Measurements from ENCODE around the gene POLL. TPM values are rescaled to one million over a fixed set of nuclear protein-coding genes. Genes with fewer than 3 reads are reported as not detected.

POLL gene
- total RNA-seq, 3 donors from 2014 or later (not counting 1 experiment from before 2014, with no cell fraction given), result 22.8 to 31.4 (median 26.1) TPM

DNA sequence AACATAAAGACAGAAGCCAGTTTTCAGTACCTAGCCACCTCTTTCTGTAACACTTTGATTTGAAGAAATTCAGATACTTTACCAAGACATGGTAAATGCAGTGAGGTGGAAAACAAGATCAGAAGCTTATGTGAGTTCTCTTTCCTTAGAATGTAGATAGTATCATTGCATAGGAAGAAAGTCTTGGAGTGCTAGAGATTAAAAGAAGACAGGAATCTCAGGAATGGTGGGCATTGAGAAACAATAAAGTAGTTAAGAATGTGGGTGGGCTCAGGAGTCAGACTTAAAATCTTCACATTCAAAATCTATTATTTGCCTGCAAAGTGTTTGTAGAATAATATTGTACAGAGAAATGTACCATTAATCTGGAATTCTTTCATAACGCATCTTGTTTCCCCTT, 58.9 kb downstream of the POLL start:
- no peaks in the 10 kb centered on the region for H3K4me1 Mint-ChIP-seq
- no peak overlapping the region for H3K27ac Mint-ChIP-seq
- H3K4me3 Mint-ChIP-seq, result no peak overlapping the region
- DNase-seq (no peak), ATAC-seq (no peak)
- intact Hi-C loops (cut with micrococcal nuclease), result no loop called here
- H3K36me3 Mint-ChIP-seq, result no peaks in the 10 kb centered on the region
- no peaks in the 10 kb centered on the region for H3K27me3 Mint-ChIP-seq (ENCODE audit: low read depth in 2 of 2)
- peaks cover 19% of the 10 kb centered on the region for H3K36me3 ChIP-seq (ENCODE audit: control insufficient read depth, insufficient read depth, low read length)
- no peaks in the 10 kb centered on the region for H3K9me3 Mint-ChIP-seq
- no peaks in the 10 kb centered on the region for H3K4me1 ChIP-seq (ENCODE audit: control insufficient read depth, insufficient read depth, low read length)
- H3K4me3 ChIP-seq (ENCODE audit: low read length), result no peak overlapping the region
- H3K27ac ChIP-seq (ENCODE audit: low read length), result no peak overlapping the region
- TF ChIP-seq, protein P1, sequence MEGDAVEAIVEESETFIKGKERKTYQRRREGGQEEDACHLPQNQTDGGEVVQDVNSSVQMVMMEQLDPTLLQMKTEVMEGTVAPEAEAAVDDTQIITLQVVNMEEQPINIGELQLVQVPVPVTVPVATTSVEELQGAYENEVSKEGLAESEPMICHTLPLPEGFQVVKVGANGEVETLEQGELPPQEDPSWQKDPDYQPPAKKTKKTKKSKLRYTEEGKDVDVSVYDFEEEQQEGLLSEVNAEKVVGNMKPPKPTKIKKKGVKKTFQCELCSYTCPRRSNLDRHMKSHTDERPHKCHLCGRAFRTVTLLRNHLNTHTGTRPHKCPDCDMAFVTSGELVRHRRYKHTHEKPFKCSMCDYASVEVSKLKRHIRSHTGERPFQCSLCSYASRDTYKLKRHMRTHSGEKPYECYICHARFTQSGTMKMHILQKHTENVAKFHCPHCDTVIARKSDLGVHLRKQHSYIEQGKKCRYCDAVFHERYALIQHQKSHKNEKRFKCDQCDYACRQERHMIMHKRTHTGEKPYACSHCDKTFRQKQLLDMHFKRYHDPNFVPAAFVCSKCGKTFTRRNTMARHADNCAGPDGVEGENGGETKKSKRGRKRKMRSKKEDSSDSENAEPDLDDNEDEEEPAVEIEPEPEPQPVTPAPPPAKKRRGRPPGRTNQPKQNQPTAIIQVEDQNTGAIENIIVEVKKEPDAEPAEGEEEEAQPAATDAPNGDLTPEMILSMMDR (IDR thresholded peaks at IDR 0.05), result no peak
- WGBS (ENCODE audit: insufficient coverage), result no CpG with 5 or more reads among the region's 1 CpG
- no peaks in the 10 kb centered on the region for H3K9me3 ChIP-seq (ENCODE audit: control insufficient read depth, insufficient read depth, low read length)
- H3K27me3 ChIP-seq (ENCODE audit: control insufficient read depth, insufficient read depth, low read length), result no peaks in the 10 kb centered on the region

Other genes with a start within 250 kb of the POLL start
- 10 to 100 TPM; 13.5 to 22.8 (median 15.2) TPM for gene BTRC, start 234.1 kb downstream of the POLL start, total RNA-seq
- 1 to 10 TPM in 1 of 3 donors, under 1 TPM in 2; 0.72 to 1.0 (median 0.83) TPM for gene DPCD, start 64 bp upstream of the POLL start, total RNA-seq
- gene FBXW4, start 106.9 kb upstream of the POLL start, total RNA-seq, result 100 to 1,000 TPM in 1 of 3 donors, 10 to 100 TPM in 2; 85.9 to 106 (median 91.9) TPM
- gene FGF8, start 187.9 kb upstream of the POLL start, total RNA-seq, result not detected
- 1 to 10 TPM; 8.2 to 9.0 (median 8.5) TPM for gene NPM3, start 195.2 kb upstream of the POLL start, total RNA-seq
- 100 to 1,000 TPM; 427 to 488 (median 481) TPM for gene OGA, start 230.2 kb upstream of the POLL start, total RNA-seq

All from natural killer cell (primary cell).